GM12891 (cell line): Measurements from ENCODE around the gene ZFHX3.

Source experiments
- POLR2A ChIP-seq: IDR thresholded peaks from 2 replicates; pipeline ENCODE4 v1.6.1; 2011; ENCODE audit warnings: low read depth, low read length, control low read depth
- SPI1 ChIP-seq: IDR thresholded peaks from 2 replicates; pipeline ENCODE4 v1.6.1; 2011; ENCODE audit warnings: low read depth, low read length, control low read depth

- TF ChIP-seq SPI1: no peak
- no peak for TF ChIP-seq POLR2A
These were observed 223.9 kb downstream of the ZFHX3 start for GRCh38 chr16:72824027-72824426.
